Subcutaneous abdominal adipose tissue (tissue), 5 donors: Measurements from ENCODE around the gene MBOAT2.
"Not testable (repeated sequence)": the region's sequence is repeated elsewhere in the genome, so short reads cannot be mapped to it uniquely, and the experiment has no call there.

Source experiments
- H3K27ac ChIP-seq: one replicate; pipeline ENCODE4 v1.7.0; 2013; ENCODE audit warnings: low read depth, mild to moderate bottlenecking, inconsistent platforms, low read length, moderate library complexity
- H3K27me3 ChIP-seq, 5 donors: one replicate each; pipeline ENCODE4 v1.7.0; 2013; ENCODE audit warnings: low read length in 5 of 5, inconsistent platforms in 1 of 5; ENCODE audit not compliant: control insufficient read depth in 5 of 5, insufficient read depth in 4 of 5
- H3K36me3 ChIP-seq, 5 donors: one replicate each; pipeline ENCODE4 v1.7.0; 2013; ENCODE audit warnings: low read length in 5 of 5; ENCODE audit not compliant: control insufficient read depth in 5 of 5, insufficient read depth in 5 of 5
- H3K4me1 ChIP-seq, 5 donors: one replicate each; pipeline ENCODE4 v1.7.0; 2013; ENCODE audit warnings: low read length in 5 of 5, mild to moderate bottlenecking in 3 of 5, moderate library complexity in 1 of 5; ENCODE audit not compliant: control insufficient read depth in 5 of 5, insufficient read depth in 5 of 5
- H3K4me3 ChIP-seq, 5 donors: one replicate each; pipeline ENCODE4 v1.7.0; 2013; ENCODE audit warnings: low read length in 5 of 5, low read depth in 1 of 5
- H3K9ac ChIP-seq, 5 donors: one replicate each; pipeline ENCODE4 v1.7.0; 2013; ENCODE audit warnings: low read length in 5 of 5, mild to moderate bottlenecking in 4 of 5, moderate library complexity in 3 of 5
- H3K9me3 ChIP-seq, 5 donors: one replicate each; pipeline ENCODE4 v1.7.0; 2013; ENCODE audit warnings: low read length in 5 of 5; ENCODE audit not compliant: control insufficient read depth in 5 of 5
- donor health status: healthy.
- donor health status: healthy.
- donor health status: healthy.
- donor health status: healthy.
- donor health status: healthy.

Gene MBOAT2

GRCh38 chr2:9003616-9004337, at the start of gene MBOAT2:
Gene MBOAT2, minus strand, starts transcription at chr2:9003684. Its CDS starts 70 bp downstream, at chr2:9003614.
- Histone ChIP-seq H3K4me1 (peaks cover 0 to 20% (median 14%) of the 10 kb centered on the region in 5 donors), H3K27me3 (no peaks in the 10 kb centered on the region), H3K9ac (peak within 1 kb of the TSS; percentile 10 to 76 (median 55)), H3K36me3 (no peaks in the 10 kb centered on the region), H3K4me3 (peak within 1 kb of the TSS; percentile 59 to 73 (median 65)), H3K27ac (no peak within 1 kb of the TSS), H3K9me3 (no peaks in the 10 kb centered on the region)

- H3K27ac ChIP-seq = no peak overlapping the region
- H3K27me3 ChIP-seq = no peaks in the 10 kb centered on the region
- no peaks in the 10 kb centered on the region for H3K36me3 ChIP-seq
- H3K4me1 ChIP-seq = peaks cover 0 to 2% (median 0%) of the 10 kb centered on the region in 5 donors
- no peak overlapping the region for H3K9ac ChIP-seq
- H3K9me3 ChIP-seq = peaks cover 0 to under 1% (median 0%) of the 10 kb centered on the region in 5 donors
- H3K4me3 ChIP-seq = no peak overlapping the region
These were observed 49.5 kb upstream of the MBOAT2 start for GRCh38 chr2:9052821-9053533.

- not testable (repeated sequence) for H3K36me3 ChIP-seq, H3K27ac ChIP-seq, H3K27me3 ChIP-seq, H3K4me1 ChIP-seq, H3K4me3 ChIP-seq, H3K9me3 ChIP-seq, H3K9ac ChIP-seq
These were observed 48.0 kb upstream of the MBOAT2 start for GRCh38 chr2:9051451-9051850.

GRCh38 chr2:9050122-9050809, 46.8 kb upstream of the MBOAT2 start:
- H3K4me3 ChIP-seq = no peak overlapping the region

GRCh38 chr2:9045595-9045994, 42.1 kb upstream of the MBOAT2 start:
- no peak overlapping the region for H3K9ac ChIP-seq
- H3K4me3 ChIP-seq = no peak overlapping the region
- no peaks in the 10 kb centered on the region for H3K36me3 ChIP-seq
- peaks cover 0 to 6% (median 0%) of the 10 kb centered on the region in 5 donors for H3K9me3 ChIP-seq
- H3K27ac ChIP-seq = no peak overlapping the region
- H3K27me3 ChIP-seq = no peaks in the 10 kb centered on the region
- no peaks in the 10 kb centered on the region for H3K4me1 ChIP-seq

More at GRCh38 chr2:9050122-9050809, 46.8 kb upstream of the MBOAT2 start:
- Histone ChIP-seq H3K9ac (no peak overlapping the region), H3K27me3 (no peaks in the 10 kb centered on the region), H3K4me1 (peaks cover 0 to 2% (median 0%) of the 10 kb centered on the region in 5 donors), H3K27ac (no peak overlapping the region), H3K36me3 (no peaks in the 10 kb centered on the region), H3K9me3 (peaks cover 0 to 6% (median 0%) of the 10 kb centered on the region in 5 donors)

- not testable (repeated sequence) for H3K9me3 ChIP-seq, H3K27me3 ChIP-seq, H3K9ac ChIP-seq, H3K27ac ChIP-seq, H3K36me3 ChIP-seq, H3K4me3 ChIP-seq, H3K4me1 ChIP-seq
These were observed 40.0 kb upstream of the MBOAT2 start for GRCh38 chr2:9043491-9043890.

GRCh38 chr2:9037166-9037565, 33.7 kb upstream of the MBOAT2 start:
- no peak overlapping the region for H3K27ac ChIP-seq
- peaks cover 0 to 2% (median 0%) of the 10 kb centered on the region in 5 donors for H3K27me3 ChIP-seq
- peaks cover 0 to 7% (median 3%) of the 10 kb centered on the region in 5 donors for H3K9me3 ChIP-seq
- H3K36me3 ChIP-seq = no peaks in the 10 kb centered on the region
- H3K4me3 ChIP-seq = no peak overlapping the region
- peaks cover 0 to 2% (median 0%) of the 10 kb centered on the region in 5 donors for H3K4me1 ChIP-seq
- no peak overlapping the region for H3K9ac ChIP-seq

GRCh38 chr2:9033385-9034168, 30.1 kb upstream of the MBOAT2 start:
- Histone ChIP-seq H3K9me3 (peaks cover 0 to 7% (median 3%) of the 10 kb centered on the region in 5 donors), H3K4me1 (peaks cover 0 to 6% (median 0%) of the 10 kb centered on the region in 5 donors), H3K36me3 (no peaks in the 10 kb centered on the region), H3K27me3 (peaks cover 0 to 4% (median 0%) of the 10 kb centered on the region in 5 donors), H3K4me3 (no peak overlapping the region), H3K9ac (no peak overlapping the region), H3K27ac (no peak overlapping the region)

- Histone ChIP-seq H3K27ac (no peak overlapping the region), H3K4me3 (no peak overlapping the region), H3K9me3 (peaks cover 0 to 2% (median 0%) of the 10 kb centered on the region in 5 donors), H3K27me3 (peaks cover 0 to 4% (median 0%) of the 10 kb centered on the region in 5 donors), H3K4me1 (peaks cover 0 to 6% (median 0%) of the 10 kb centered on the region in 5 donors), H3K9ac (no peak overlapping the region), H3K36me3 (no peaks in the 10 kb centered on the region)
These were observed 29.2 kb upstream of the MBOAT2 start for GRCh38 chr2:9032536-9033255.
